Ovary (tissue), 10 donors: Measurements from ENCODE around the gene CHRNA5. TPM values are rescaled to one million over a fixed set of nuclear protein-coding genes. Genes with fewer than 3 reads are reported as not detected.
"Not testable (repeated sequence)": the region's sequence is repeated elsewhere in the genome, so short reads cannot be mapped to it uniquely, and the experiment has no call there.

Source experiments
- DNase-seq, 5 donors: peaks; one replicate each; pipeline ENCODE4 v3.0.0-alpha.2; 2019 to 2020
- H3K27ac ChIP-seq, 2 donors: fragments of 200-600 bp; one replicate each; pipeline versions ENCODE4 v1.5.1 to v1.8.0; 2019 to 2022
- H3K27me3 ChIP-seq: fragments of 200-600 bp; one replicate; pipeline ENCODE4 v1.8.0; 2022
- H3K36me3 ChIP-seq: fragments of 200-600 bp; sonication (generic); one replicate; pipeline ENCODE4 v1.5.1; 2019
- H3K4me1 ChIP-seq: one replicate; pipeline ENCODE4 v1.8.1; 2013; ENCODE audit warnings: mild to moderate bottlenecking, moderate library complexity; ENCODE audit not compliant: insufficient read depth
- H3K4me3 ChIP-seq: fragments of 200-600 bp; sonication (generic); one replicate; pipeline ENCODE4 v1.5.1; 2017
- H3K9me3 ChIP-seq, 2 donors: fragments of 200-600 bp in 1 of 2; sonication (generic) in 1 of 2; one replicate each; pipeline versions ENCODE4 v1.5.1 to v1.8.1; 2013 to 2019; ENCODE audit warnings: mild to moderate bottlenecking in 1 of 2, moderate library complexity in 1 of 2
- CTCF ChIP-seq, 3 donors: fragments of 450-650 bp in 2 of 3; fragments of 200-600 bp in 1 of 3; IDR thresholded peaks; one replicate each; pipeline versions ENCODE4 v1.5.1 to v1.8.0; 2016 to 2022; ENCODE audit warnings: antibody characterized with exemption in 3 of 3, mild to moderate bottlenecking in 1 of 3
- EP300 ChIP-seq: sonication (generic); formaldehyde crosslinking; IDR thresholded peaks from one replicate; pipeline ENCODE4 v1.6.1; 2017; ENCODE audit warnings: antibody characterized with exemption
- POLR2A ChIP-seq: fragments of 450-650 bp; IDR thresholded peaks from one replicate; pipeline ENCODE4 v1.6.1; 2017; ENCODE audit warnings: antibody characterized with exemption, mild to moderate bottlenecking, moderate library complexity
- WGBS, 3 donors: extraction: QIAGEN DNeasy Blood & Tissue Kit in 1 of 3; methylation state at CpG; one replicate each; pipeline versions ENCODE4 v1.1.5 to v1.1.7; 2013 to 2017; 5-methylcytosine and 5-hydroxymethylcytosine counted together
- intact Hi-C, 4 donors: fragments of 100-400 bp; cut with DNase I; formaldehyde crosslinking; loops; one replicate each; pipeline versions ENCODE4 v1.11.0 to v1.15.1; 2022 to 2023
- long read RNA-seq, 3 donors: library from polyadenylated mRNA in 2 of 3; unstranded in 2 of 3; transcript quantifications; one replicate each; pipeline ENCODE4 v2.0.0 and lab custom pipeline, GENCODE V29; 2021 to 2026
- polyA plus RNA-seq, 2 donors: library from polyadenylated mRNA; stranded (reverse); fragments of 200-250 nt in 1 of 2; fragments of 350-450 nt in 1 of 2; fragmentation: Illumina TruSeq in 1 of 2; extraction: RNeasy Lipid Tissue Mini Kit (QIAGEN cat#74804) in 1 of 2; gene quantifications; one replicate each; pipeline ENCODE4 v1.2.3, GENCODE V29; 2013 to 2014
- total RNA-seq, 7 donors: library from RNA; depleted of rRNA in 2 of 7; stranded (reverse); fragments of >200 nt in 2 of 7; fragmentation: NEBNext Ultra II Directional in 3 of 7; extraction: Animal tissue kit (Norgen Biotek cat#: 25700) in 3 of 7; gene quantifications; one replicate each; pipeline versions ENCODE4 v1.1.0 to v1.2.4, GENCODE V29; 2016 to 2023
- donor health status: DM: no; HTN: no; CAD: no; lungs with moderate emphysema.
- donor health status: DM: no; HTN: no; CAD: no.
- donor health status: Bipolar disorder and iron deficiency.
- donor health status: DM: yes; HTN: yes; CAD: no.
- donor health status: DM: no; HTN: no; CAD: no.
- donor health status: DM: yes; HTN: yes; CAD: no.

The CHRNA5 gene
- 1 to 10 TPM in 3 of 7 donors, under 1 TPM in 4; 0.42 to 2.2 (median 0.72) TPM for total RNA-seq
- 1 to 10 TPM in 1 of 2 donors, under 1 TPM in 1; 0.74 to 1.6 TPM for polyA plus RNA-seq
- long read RNA-seq, donor 1: 0 reads
- long read RNA-seq, donor 2, partial matches to known transcripts: 0 of 1 reads
- long read RNA-seq, donor 2, other reads (novel, unspliced or antisense): 0 of 1 reads
- long read RNA-seq, donor 3, partial matches to known transcripts: 1 of 1 reads
- long read RNA-seq, donor 3, other reads (novel, unspliced or antisense): 0 of 1 reads

DNA sequence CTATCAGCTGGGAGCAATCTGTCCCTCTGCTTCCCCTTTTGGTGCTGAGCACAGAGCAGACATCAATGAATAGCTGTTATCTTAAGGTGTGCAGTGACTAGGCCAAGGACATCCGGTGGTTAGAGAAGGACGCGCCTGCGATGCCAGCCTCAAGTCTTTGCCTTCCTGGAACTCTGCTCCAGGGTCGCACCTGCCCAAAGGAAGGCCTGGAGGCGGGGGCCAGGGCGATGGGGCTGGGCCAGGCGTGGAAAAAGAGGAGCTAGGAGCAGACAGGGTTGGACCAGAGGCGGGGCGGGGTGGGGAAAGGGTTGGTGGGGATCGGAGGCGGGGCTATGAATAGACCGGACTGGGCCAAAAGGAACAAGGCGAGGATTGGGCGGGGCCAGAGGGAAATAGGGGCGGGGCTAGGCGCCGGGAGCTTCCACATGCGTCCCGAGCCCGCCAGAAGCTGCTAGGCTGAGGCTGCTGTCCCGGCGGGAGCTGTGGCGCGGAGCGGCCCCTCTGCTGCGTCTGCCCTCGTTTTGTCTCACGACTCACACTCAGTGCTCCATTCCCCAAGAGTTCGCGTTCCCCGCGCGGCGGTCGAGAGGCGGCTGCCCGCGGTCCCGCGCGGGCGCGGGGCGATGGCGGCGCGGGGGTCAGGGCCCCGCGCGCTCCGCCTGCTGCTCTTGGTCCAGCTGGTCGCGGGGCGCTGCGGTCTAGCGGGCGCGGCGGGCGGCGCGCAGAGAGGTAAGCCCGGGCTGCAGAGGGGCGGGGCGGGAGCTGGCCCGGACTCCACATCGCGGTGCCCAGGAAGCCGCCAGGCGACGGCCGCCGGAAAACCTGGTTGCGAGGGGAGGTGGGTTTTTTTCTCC is at the start of gene CHRNA5:
TSS of gene CHRNA5 (plus strand) at position 424 of the 854 bp plus-strand sequence. CDS start at position 624, 200 bp downstream.
- no peaks in the 10 kb centered on the region for H3K27me3 ChIP-seq
- H3K4me3 ChIP-seq: peak within 1 kb of the TSS; percentile 42
- peaks cover 2% of the 10 kb centered on the region for H3K4me1 ChIP-seq
- no peaks in the 10 kb centered on the region for H3K9me3 ChIP-seq
- H3K36me3 ChIP-seq: no peaks in the 10 kb centered on the region
- peak; percentile 59 to 95 (median 89) for DNase-seq
- TF ChIP-seq POLR2A (no peak), CTCF (IDR thresholded peaks at IDR 0.05) (no peak), EP300 (no peak)
- WGBS, 3 donors: 0 to 1% (median 0%) methylated on average over 33 to 75 of the region's 75 CpGs
- peak within 1 kb of the TSS in 1 of 2 donors; percentile 47 for H3K27ac ChIP-seq
- intact Hi-C loops: no loop called here

DNA sequence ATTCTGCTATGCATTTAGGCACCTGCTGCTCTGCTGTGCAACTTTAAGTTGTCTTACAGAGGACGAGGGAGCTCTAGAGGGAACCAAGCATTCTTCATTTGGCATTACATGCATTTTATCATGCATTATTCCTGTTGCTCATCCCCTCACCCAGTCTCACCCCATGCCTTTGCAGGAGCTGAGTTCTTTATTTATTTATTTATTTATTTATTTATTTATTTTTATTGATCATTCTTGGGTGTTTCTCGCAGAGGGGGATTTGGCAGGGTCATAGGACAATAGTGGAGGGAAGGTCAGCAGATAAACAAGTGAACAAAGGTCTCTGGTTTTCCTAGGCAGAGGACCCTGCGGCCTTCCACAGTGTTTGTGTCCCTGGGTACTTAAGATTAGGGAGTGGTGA is 45.3 kb upstream of the CHRNA5 start:
- DNase-seq, intact Hi-C loops, H3K27ac ChIP-seq, H3K36me3 ChIP-seq, H3K4me3 ChIP-seq, H3K9me3 ChIP-seq, H3K4me1 ChIP-seq, H3K27me3 ChIP-seq: not testable (repeated sequence)
- WGBS, 3 donors: 95 to 100% (median 96%) methylated on average over 2 to 3 of the region's 3 CpGs

GRCh38 chr15:78524230-78524629 is 41.1 kb upstream of the CHRNA5 start:
- Histone ChIP-seq H3K36me3 (no peaks in the 10 kb centered on the region), H3K27ac (no peak overlapping the region), H3K4me3 (no peak overlapping the region), H3K27me3 (no peaks in the 10 kb centered on the region), H3K4me1 (no peaks in the 10 kb centered on the region), H3K9me3 (no peaks in the 10 kb centered on the region)
- no peak for DNase-seq
- intact Hi-C loops: no loop called here
- TF ChIP-seq POLR2A (no peak), CTCF (IDR thresholded peaks at IDR 0.05) (no peak), EP300 (no peak)
- 93 to 100% (median 95%) methylated on average over 5 of the region's 5 CpGs for WGBS, 3 donors

- H3K36me3 ChIP-seq: no peaks in the 10 kb centered on the region
- intact Hi-C loops: no loop called here
- H3K4me3 ChIP-seq: no peak overlapping the region
- no peak overlapping the region for H3K27ac ChIP-seq
- no peak for TF ChIP-seq CTCF (IDR thresholded peaks at IDR 0.05)
- TF ChIP-seq POLR2A: no peak
- no peak for TF ChIP-seq EP300
- DNase-seq: no peak
- H3K9me3 ChIP-seq: no peaks in the 10 kb centered on the region
- 79 to 83% (median 81%) methylated on average over 5 of the region's 5 CpGs for WGBS, 3 donors
- no peaks in the 10 kb centered on the region for H3K4me1 ChIP-seq
- no peaks in the 10 kb centered on the region for H3K27me3 ChIP-seq
These were observed 38.0 kb upstream of the CHRNA5 start for GRCh38 chr15:78527325-78527724.

DNA sequence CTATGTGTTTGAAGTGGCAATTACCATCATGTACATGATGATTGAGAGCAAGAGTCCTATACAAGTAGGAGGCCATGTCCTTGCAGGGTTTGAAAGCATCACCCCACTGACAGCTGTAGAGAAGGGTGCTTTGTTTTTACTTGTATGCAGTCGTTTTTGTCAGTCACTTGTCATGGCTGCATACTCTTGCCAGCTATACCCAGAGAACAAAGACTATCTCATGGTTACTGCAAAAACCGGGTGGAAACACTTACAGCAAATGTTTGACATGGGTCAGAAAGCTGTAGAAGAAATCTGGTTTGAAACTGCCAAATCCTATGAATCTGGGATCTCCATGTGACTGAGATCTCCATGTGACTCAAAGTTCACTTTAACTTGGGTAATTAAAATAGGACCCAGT is 32.0 kb upstream of the CHRNA5 start:
- 57 to 64% (median 58%) methylated on average over 2 of the region's 2 CpGs for WGBS, 3 donors
- Histone ChIP-seq H3K4me1 (no peaks in the 10 kb centered on the region), H3K27ac (no peak overlapping the region), H3K9me3 (no peaks in the 10 kb centered on the region), H3K4me3 (no peak overlapping the region), H3K36me3 (no peaks in the 10 kb centered on the region), H3K27me3 (no peaks in the 10 kb centered on the region)
- TF ChIP-seq EP300: no peak
- TF ChIP-seq POLR2A: no peak
- no peak for DNase-seq
- intact Hi-C loops: no loop called here
